HepG2 (cell line): Measurements from ENCODE around the gene CCDC86.

Experiments used
- NBN ChIP-seq: fragments of 450-650 bp; conservative IDR thresholded peaks from 2 replicates; pipeline ENCODE4 v1.6.1; 2017
- SP2 ChIP-seq: sonication (generic); formaldehyde crosslinking; IDR thresholded peaks from 2 replicates; pipeline ENCODE4 v1.5.1; 2020; ENCODE audit warnings: mild to moderate bottlenecking, missing genetic modification reagents
- TAF1 ChIP-seq: sonication (generic); formaldehyde crosslinking; IDR thresholded peaks from 2 replicates; pipeline ENCODE4 v1.4.0; 2020; ENCODE audit warnings: missing genetic modification reagents
- TARDBP ChIP-seq: sonication (generic); formaldehyde crosslinking; IDR thresholded peaks from 2 replicates; pipeline ENCODE4 v1.8.0; 2022; ENCODE audit warnings: mild to moderate bottlenecking, missing genetic modification reagents
- YY1 ChIP-seq: IDR thresholded peaks from 2 replicates; pipeline ENCODE4 v1.6.1; 2011; ENCODE audit warnings: low read length, low read depth, moderate library complexity, mild to moderate bottlenecking; ENCODE audit not compliant: insufficient read depth, insufficient replicate concordance
- ZNF101 ChIP-seq: sonication (generic); formaldehyde crosslinking; IDR thresholded peaks from 2 replicates; pipeline ENCODE4 v1.4.0; 2020; ENCODE audit warnings: mild to moderate bottlenecking, low read depth, missing genetic modification reagents, borderline replicate concordance
- ZNF282 ChIP-seq: fragments of 450-650 bp; IDR thresholded peaks from 2 replicates; pipeline ENCODE4 v1.6.1; 2018; ENCODE audit not compliant: partially characterized antibody
- ZNF556 ChIP-seq: sonication (generic); formaldehyde crosslinking; IDR thresholded peaks from 2 replicates; pipeline ENCODE4 v1.4.0; 2020; ENCODE audit warnings: mild to moderate bottlenecking, missing genetic modification reagents, borderline replicate concordance
- TF ChIP-seq, protein P1 (sequence below): sonication (generic); formaldehyde crosslinking; IDR thresholded peaks from 2 replicates; pipeline ENCODE4 v1.5.0; 2020; ENCODE audit warnings: mild to moderate bottlenecking, missing genetic modification reagents, moderate library complexity
- TF ChIP-seq, protein P2 (sequence below): sonication (generic); formaldehyde crosslinking; conservative IDR thresholded peaks from 2 replicates; pipeline ENCODE4 v1.4.0; 2020; ENCODE audit warnings: missing genetic modification reagents

DNA sequence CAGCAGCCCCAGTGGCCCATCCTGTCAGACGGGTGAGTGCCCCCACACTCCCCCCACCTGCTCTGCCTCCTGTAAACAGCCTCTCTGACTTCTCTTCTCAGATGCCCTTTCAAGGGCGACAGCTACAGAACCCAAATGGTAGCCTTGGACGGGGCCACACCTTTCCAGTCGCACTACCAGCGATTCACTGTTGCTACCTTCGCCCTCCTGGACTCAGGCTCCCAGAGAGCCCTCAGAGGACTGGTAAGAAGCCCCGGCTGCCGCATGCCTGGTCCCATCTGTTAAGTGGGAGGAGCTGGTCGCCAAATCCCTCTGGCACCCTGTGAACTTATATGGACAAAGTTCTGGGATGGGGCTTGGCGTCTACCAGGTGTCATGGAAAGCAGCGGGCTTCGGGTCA lies 31.6 kb downstream of the CCDC86 start:
- TF ChIP-seq YY1 (no peak), ZNF101 (CRISPR knock-in tag) (no peak), SP2 (no peak), ZNF282 (no peak), ZNF556 (no peak), TAF1 (CRISPR knock-in tag) (no peak), TARDBP (CRISPR knock-in tag) (no peak), NBN (no peak)
- TF ChIP-seq, protein P1, sequence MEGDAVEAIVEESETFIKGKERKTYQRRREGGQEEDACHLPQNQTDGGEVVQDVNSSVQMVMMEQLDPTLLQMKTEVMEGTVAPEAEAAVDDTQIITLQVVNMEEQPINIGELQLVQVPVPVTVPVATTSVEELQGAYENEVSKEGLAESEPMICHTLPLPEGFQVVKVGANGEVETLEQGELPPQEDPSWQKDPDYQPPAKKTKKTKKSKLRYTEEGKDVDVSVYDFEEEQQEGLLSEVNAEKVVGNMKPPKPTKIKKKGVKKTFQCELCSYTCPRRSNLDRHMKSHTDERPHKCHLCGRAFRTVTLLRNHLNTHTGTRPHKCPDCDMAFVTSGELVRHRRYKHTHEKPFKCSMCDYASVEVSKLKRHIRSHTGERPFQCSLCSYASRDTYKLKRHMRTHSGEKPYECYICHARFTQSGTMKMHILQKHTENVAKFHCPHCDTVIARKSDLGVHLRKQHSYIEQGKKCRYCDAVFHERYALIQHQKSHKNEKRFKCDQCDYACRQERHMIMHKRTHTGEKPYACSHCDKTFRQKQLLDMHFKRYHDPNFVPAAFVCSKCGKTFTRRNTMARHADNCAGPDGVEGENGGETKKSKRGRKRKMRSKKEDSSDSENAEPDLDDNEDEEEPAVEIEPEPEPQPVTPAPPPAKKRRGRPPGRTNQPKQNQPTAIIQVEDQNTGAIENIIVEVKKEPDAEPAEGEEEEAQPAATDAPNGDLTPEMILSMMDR (CRISPR knock-in tag) = no peak
- TF ChIP-seq, protein P2, sequence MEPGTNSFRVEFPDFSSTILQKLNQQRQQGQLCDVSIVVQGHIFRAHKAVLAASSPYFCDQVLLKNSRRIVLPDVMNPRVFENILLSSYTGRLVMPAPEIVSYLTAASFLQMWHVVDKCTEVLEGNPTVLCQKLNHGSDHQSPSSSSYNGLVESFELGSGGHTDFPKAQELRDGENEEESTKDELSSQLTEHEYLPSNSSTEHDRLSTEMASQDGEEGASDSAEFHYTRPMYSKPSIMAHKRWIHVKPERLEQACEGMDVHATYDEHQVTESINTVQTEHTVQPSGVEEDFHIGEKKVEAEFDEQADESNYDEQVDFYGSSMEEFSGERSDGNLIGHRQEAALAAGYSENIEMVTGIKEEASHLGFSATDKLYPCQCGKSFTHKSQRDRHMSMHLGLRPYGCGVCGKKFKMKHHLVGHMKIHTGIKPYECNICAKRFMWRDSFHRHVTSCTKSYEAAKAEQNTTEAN (CRISPR knock-in tag) = no peak
